Measurements from ENCODE around the gene TULP4.
"Not testable (repeated sequence)": the region's sequence is repeated elsewhere in the genome, so short reads cannot be mapped to it uniquely, and the experiment has no call there.

TULP4 gene

GRCh38 chr6:158475344-158476302 lies 163.4 kb downstream of the TULP4 start:
- DNase-seq: peak; percentile 18

GRCh38 chr6:158476389-158476788 lies 164.1 kb downstream of the TULP4 start:
- no peak for DNase-seq

- not testable (repeated sequence) for DNase-seq
Observed at GRCh38 chr6:158477722-158478121, 165.5 kb downstream of the TULP4 start.

GRCh38 chr6:158480989-158481388 lies 168.7 kb downstream of the TULP4 start:
- no peak for DNase-seq

GRCh38 chr6:158481690-158482473 lies 169.6 kb downstream of the TULP4 start:
- DNase-seq: no peak

GRCh38 chr6:158485431-158485830 lies 173.2 kb downstream of the TULP4 start:
- DNase-seq: no peak

GRCh38 chr6:158487495-158487894 lies 175.2 kb downstream of the TULP4 start:
- DNase-seq: no peak

GRCh38 chr6:158488065-158488464 lies 175.8 kb downstream of the TULP4 start:
- DNase-seq: no peak

GRCh38 chr6:158489441-158489840 lies 177.2 kb downstream of the TULP4 start:
- no peak for DNase-seq

- no peak for DNase-seq
Observed at GRCh38 chr6:158492881-158493280, 180.6 kb downstream of the TULP4 start.

GRCh38 chr6:158496700-158497099 lies 184.4 kb downstream of the TULP4 start:
- peak; percentile 24 for DNase-seq

GRCh38 chr6:158497620-158498019 lies 185.4 kb downstream of the TULP4 start:
- DNase-seq: no peak

GRCh38 chr6:158498362-158498761 lies 186.1 kb downstream of the TULP4 start:
- no peak for DNase-seq

- no peak for DNase-seq
Observed at GRCh38 chr6:158499601-158500000, 187.3 kb downstream of the TULP4 start.

GRCh38 chr6:158500016-158500735 lies 187.9 kb downstream of the TULP4 start:
- DNase-seq: no peak

- no peak for DNase-seq
Observed at GRCh38 chr6:158501360-158502262, 189.3 kb downstream of the TULP4 start.

- DNase-seq: no peak
Observed at GRCh38 chr6:158502263-158502950, 190.1 kb downstream of the TULP4 start.

GRCh38 chr6:158503222-158503621 lies 191.0 kb downstream of the TULP4 start:
- DNase-seq: no peak

- no peak for DNase-seq
Observed at GRCh38 chr6:158503846-158504245, 191.6 kb downstream of the TULP4 start.

- no peak for DNase-seq
Observed at GRCh38 chr6:158505194-158505593, 192.9 kb downstream of the TULP4 start.

- peak; percentile 17 for DNase-seq
Observed at GRCh38 chr6:158506601-158507000, 194.3 kb downstream of the TULP4 start.
